Ureter (tissue), 1 donor: ENCODE measurements around the gene CCT5. TPM values are rescaled to one million over a fixed set of nuclear protein-coding genes. Genes with fewer than 3 reads are reported as not detected.
A peak's percentile ranks its signal among the peaks of the same experiment; 100 is the strongest.
"Not testable (repeated sequence)": the region's sequence is repeated elsewhere in the genome, so short reads cannot be mapped to it uniquely, and the experiment has no call there.

ENCODE experiments used
- DNase-seq: peaks from one replicate; pipeline ENCODE4 v3.0.0-alpha.2; 2020; ENCODE audit warnings: low spot score
- total RNA-seq: library from RNA; stranded (reverse); gene quantifications from one replicate; pipeline ENCODE4 v1.2.4, GENCODE V29; 2023
- donor health status: DM: yes; HTN: yes; CAD: no.

The CCT5 gene
- total RNA-seq, 1 donor from 2014 or later: 158 TPM

DNA sequence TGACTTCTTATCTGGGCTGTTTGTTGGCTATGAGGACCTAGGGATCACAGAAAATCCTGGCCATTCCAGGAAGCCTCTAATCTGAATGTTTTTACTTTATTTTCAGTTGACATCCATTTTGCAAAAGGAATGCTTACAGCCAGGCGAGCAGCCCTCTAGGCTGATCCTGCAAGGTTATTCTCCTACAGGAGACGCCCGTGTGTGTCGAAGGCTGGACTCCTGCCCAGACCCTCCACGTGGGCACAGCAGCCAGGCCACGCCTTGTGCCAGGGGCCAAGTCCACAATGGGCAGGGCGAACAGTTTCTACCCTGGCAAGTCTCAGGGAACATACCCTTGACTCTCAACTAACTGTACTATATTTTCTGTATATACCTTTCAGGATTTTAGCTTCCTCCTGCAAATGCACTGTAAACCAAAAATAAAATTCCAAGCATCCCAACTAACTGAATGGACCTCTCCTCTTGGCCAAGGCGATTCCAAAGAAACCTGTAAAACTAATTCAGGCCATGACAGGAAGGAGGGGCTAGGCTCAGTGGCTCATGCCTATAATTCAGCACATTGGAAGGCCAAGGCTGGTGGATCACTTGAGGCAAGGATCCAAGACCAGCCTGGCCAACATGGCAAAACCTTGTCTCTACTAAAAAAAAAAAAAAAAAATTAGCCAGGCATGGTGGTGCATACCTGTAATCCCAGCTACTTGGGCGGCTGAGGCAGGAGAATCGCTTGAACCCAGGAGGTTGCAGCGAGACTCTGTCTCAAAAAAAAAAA is 51.9 kb downstream of the CCT5 start:
- DNase-seq: peak; percentile 87

- DNase-seq: no peak
Observed at GRCh38 chr5:10303201-10303600, 53.1 kb downstream of the CCT5 start.

GRCh38 chr5:10303699-10304170 is 53.7 kb downstream of the CCT5 start:
- no peak for DNase-seq

GRCh38 chr5:10304932-10305331 is 54.9 kb downstream of the CCT5 start:
- no peak for DNase-seq

DNA sequence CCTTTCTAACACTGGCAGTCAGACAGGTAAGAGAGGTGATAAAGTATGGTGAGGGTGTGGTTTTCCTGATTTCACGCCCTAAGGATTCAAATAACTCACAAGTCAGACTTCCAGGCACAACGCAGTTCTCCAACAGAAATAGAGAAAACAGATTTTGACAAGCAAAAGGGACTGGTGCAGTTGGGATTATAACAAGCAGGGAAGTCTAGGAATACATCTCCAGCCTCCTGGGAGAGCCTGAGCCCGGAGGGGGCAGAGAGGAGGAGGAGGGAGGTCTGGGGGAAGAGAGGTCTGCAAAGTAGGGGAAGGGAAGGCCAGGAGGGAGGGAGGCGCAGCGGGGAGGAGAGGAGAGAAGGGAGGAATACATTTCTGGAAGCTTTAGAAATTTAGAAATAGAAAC is 56.0 kb downstream of the CCT5 start:
- DNase-seq: no peak

DNA sequence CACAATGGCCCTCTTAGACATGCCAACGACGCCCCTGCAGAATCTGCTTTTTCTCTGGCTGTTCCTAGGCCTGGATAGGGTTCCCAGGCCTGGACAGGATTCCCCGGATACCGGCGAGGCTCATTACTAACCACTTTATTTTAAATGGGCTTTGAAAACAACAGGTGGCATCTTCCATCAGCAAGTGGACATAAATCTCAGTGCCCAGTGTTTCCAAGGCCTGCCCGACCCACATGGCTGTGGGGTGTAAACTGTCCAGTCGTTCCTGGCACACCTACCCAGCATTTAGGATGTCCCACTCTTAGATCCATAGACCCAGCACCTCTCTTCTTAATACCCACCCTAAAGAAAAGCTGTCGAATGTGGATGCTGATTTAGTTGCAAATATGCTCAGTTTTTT is 56.7 kb downstream of the CCT5 start:
- no peak for DNase-seq

DNA sequence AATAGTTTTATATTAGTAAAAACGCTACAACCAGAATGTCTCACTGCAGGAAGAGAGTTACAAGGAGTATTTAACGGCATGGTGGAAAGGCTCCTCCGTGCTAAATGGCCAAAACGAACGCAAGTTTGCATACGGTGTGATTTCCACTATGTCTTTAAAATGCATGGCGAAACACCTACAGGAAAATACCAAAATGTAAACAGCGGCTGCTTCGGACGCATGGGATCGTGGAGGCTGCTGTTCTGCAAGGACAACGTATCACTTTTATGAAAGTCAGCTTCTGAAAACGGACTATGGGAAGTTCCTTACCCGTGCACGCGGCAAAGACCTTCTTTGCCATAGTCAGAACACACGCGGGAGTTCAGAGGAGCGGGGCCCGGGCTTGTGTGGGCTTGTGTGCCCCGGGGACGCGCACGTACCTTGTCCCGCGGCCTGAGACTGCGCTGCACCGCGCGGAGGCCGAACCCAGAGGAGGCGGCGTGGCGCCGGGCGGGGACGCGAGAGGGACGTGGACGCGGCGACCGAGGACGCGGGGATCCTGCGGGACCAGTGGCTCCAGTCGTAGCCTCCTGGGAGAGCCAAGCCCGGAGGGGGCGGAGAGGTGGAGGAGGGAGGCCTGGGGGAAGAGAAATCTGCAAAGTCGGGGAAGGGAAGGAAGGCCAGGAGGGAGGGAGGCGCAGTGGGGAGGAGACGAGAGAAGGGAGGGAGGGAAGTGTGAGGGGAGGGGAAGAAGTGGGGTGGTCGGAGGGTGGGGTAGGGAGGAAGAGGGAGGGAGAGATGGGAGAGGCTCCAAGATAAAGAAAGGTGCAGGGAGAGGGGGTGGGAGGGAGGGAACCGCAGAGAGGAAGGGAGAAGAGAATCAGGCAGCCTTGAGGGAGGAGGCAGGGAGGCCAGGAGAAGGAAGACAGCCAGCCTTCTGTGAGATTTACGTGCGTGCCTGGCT is 57.4 kb downstream of the CCT5 start, which contains the start of gene CMBL:
Gene CMBL (minus strand): TSS at position 697 of the 943 bp plus-strand sequence. CDS start 17,140 bp downstream, outside the sequence.
- peak; percentile 64 for DNase-seq

- DNase-seq: no peak
Observed at GRCh38 chr5:10308844-10309243, 58.8 kb downstream of the CCT5 start.

DNA sequence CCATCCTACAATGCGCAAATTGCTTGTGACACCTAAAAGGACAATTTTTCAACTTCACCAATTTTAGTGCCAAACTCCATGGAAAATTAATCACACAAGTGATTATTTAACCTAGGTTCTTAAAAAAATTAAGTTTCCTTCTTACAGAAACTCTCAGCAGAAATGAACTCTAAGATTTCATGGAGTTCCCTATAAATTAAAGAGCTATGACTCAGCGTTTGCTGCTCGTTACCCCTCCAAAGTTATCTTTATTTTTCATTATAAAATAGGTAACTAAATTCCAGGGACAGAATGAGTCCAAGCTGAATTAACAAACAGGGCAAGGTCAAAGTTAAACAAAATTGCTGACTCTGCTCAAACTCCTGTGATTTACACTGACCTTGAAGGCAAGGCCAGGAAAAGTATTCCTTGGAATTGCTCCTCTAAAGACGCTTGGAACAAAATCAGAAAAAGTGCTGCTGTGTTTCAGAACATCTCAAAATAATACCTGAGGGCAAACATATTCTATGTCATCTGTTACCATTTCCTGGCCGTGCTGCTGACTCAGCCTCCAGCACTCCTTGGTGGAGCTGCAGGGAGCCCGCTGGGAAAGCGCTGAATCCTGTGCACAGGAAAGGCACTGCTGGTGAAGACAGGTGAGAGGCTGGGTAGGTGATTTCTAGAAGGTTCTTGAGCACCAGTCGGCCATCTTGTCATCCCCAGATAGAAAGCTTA is 60.1 kb downstream of the CCT5 start:
- no peak for DNase-seq

DNA sequence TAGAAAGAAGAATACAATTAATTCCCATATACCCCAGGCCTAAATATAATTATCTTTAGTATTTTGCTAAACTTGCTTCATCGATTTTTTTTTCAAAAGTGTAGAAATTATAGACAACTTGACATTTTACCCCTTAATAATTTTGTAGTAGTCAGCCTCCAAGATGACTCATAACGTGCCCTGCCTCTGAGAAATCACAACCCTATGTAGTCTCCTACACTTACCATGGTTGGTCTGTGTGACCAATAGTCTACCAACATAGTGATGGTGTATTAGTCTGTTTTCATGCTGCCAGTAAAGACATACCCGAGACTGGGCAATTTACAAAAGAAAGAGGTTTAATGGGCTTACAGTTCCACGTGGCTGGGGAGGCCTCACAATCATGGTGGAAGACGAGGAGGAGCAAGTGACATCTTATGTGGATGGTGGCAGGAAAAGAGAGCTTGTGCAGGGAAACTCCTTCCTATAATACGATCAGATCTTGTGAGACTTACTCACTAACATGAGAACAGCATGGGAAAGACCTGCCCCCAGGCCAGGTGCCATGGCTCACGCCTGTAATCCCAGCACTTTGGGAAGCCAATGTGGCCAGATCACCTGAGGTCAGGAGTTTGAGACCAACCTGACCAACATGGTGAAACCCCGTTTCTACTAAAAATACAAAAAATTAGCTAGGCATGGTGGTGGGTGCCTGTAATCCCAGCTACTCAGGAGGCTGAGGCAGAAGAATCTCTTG is 60.9 kb downstream of the CCT5 start:
- not testable (repeated sequence) for DNase-seq

GRCh38 chr5:10311595-10312425 is 61.7 kb downstream of the CCT5 start:
- DNase-seq: no peak

DNA sequence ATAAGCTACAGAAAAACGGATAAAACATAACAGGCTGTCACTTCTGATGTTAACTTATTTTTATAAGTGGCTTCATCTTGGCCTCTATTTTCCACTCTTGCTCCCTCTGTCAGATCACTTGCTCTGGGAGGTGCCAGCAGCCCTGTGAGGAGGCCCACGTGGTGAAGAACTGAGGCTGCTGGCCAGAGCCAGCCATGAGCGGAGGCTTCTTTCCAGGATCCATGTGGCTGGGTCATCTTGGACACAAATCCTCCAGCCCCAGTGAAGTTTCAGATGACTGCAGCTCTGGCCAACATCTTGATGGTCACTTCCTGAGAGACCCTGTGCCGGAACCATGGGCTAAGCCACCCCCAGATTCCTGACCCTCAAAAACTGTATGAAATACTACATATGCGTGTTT is 65.1 kb downstream of the CCT5 start:
- DNase-seq: no peak

Other genes starting within 250 kb of the CCT5 start
- gene ATPSCKMT, start 392 bp upstream of the CCT5 start, total RNA-seq: 27.4 TPM
- 20.7 TPM for gene CMBL, start 57.6 kb downstream of the CCT5 start, total RNA-seq
- 151 TPM for gene MARCHF6, start 103.4 kb downstream of the CCT5 start, total RNA-seq
- not detected for gene ROPN1L, start 191.6 kb downstream of the CCT5 start, total RNA-seq